Adrenal gland (tissue), 12 donors: ENCODE results near the gene PEX14. TPM values are rescaled to one million over a fixed set of nuclear protein-coding genes. Genes with fewer than 3 reads are reported as not detected.

Experiments
- DNase-seq, 7 donors: peaks; one replicate each; pipeline ENCODE4 v3.0.0-alpha.2; 2019 to 2020
- H3K27ac ChIP-seq, 5 donors: fragments of 200-600 bp; sonication (generic) in 4 of 5; 1 replicate in 3 of 5; 2 replicates in 2 of 5; pipeline versions ENCODE4 v1.5.1 to v1.8.0; 2016 to 2020; ENCODE audit warnings: mild to moderate bottlenecking in 1 of 5
- H3K27me3 ChIP-seq: fragments of 200-600 bp; 2 replicates; pipeline ENCODE4 v1.8.0; 2021
- H3K36me3 ChIP-seq, 2 donors: fragments of 200-600 bp; replicated peaks in 1 of 2; 1 replicate in 1 of 2; 2 replicates in 1 of 2; pipeline versions ENCODE4 v1.5.1 to v1.8.0; 2018 to 2022
- H3K4me1 ChIP-seq, 2 donors: fragments of 200-600 bp; replicated peaks in 1 of 2; 1 replicate in 1 of 2; 2 replicates in 1 of 2; pipeline versions ENCODE4 v1.5.1 to v1.8.0; 2018 to 2021
- H3K4me3 ChIP-seq, 4 donors: fragments of 200-600 bp; sonication (generic) in 3 of 4; one replicate each; pipeline ENCODE4 v1.5.1; 2016 to 2018
- H3K9me3 ChIP-seq, 3 donors: fragments of 200-600 bp; sonication (generic) in 1 of 3; replicated peaks in 1 of 3; 1 replicate in 2 of 3; 2 replicates in 1 of 3; pipeline versions ENCODE4 v1.5.1 to v1.8.0; 2016 to 2021
- POLR2A ChIP-seq, 2 donors: fragments of 450-650 bp; IDR thresholded peaks; one replicate each; pipeline ENCODE4 v1.6.1; 2017; ENCODE audit warnings: antibody characterized with exemption in 2 of 2, mild to moderate bottlenecking in 2 of 2, moderate library complexity in 1 of 2
- WGBS, 4 donors: extraction: QIAGEN DNeasy Blood & Tissue Kit in 2 of 4; methylation state at CpG; one replicate each; pipeline versions ENCODE4 v1.1.5 to v1.1.7; 2013 to 2017; 5-methylcytosine and 5-hydroxymethylcytosine counted together
- intact Hi-C, 2 donors: fragments of 100-400 bp; cut with DNase I; formaldehyde crosslinking; loops; one replicate each; pipeline versions ENCODE4 v1.14.1 to v1.15.0; 2022 to 2023
- polyA plus RNA-seq, 3 donors: library from polyadenylated mRNA; stranded (reverse); fragments of 200-250 nt in 2 of 3; fragments of 350-450 nt in 1 of 3; fragmentation: Illumina TruSeq in 1 of 3; extraction: RNeasy Lipid Tissue Mini Kit (QIAGEN cat#74804) in 1 of 3; gene quantifications; one replicate each; pipeline ENCODE4 v1.2.3, GENCODE V29; 2013 to 2014
- total RNA-seq, 9 donors: library from RNA; depleted of rRNA in 4 of 9; stranded (reverse); fragments of >200 nt in 4 of 9; fragments of 120-200 nt in 1 of 9; fragmentation: NEBNext Ultra II Directional in 1 of 9; extraction: Animal tissue kit (Norgen Biotek cat#: 25700) in 1 of 9; gene quantifications; one replicate each; pipeline versions ENCODE4 v1.1.0 to v1.2.4, GENCODE V29; 2013 to 2023
- TF ChIP-seq, protein P1 (sequence below), 6 experiments: fragments of 450-650 bp in 4 of 6; fragments of 200-600 bp in 2 of 6; sonication (generic) in 1 of 6; IDR thresholded peaks; 1 replicate in 5 of 6; 2 replicates in 1 of 6; pipeline versions ENCODE4 v1.5.1 to v1.8.0; 2016 to 2021; ENCODE audit warnings: antibody characterized with exemption in 6 of 6, mild to moderate bottlenecking in 2 of 6, moderate library complexity in 1 of 6
- donor health status: healthy with polysubstance abuse.
- donor health status: Bipolar disorder and iron deficiency.
- donor health status: DM: yes; HTN: yes; CAD: no.
- donor health status: DM: no; HTN: no; CAD: no.
- donor health status: DM: no; HTN: no; CAD: no.
- donor health status: DM: yes; HTN: yes; CAD: no.

PEX14 gene
- total and polyA plus RNA-seq, 12 donors = 9.7 to 23.9 (median 18.1) TPM

DNA sequence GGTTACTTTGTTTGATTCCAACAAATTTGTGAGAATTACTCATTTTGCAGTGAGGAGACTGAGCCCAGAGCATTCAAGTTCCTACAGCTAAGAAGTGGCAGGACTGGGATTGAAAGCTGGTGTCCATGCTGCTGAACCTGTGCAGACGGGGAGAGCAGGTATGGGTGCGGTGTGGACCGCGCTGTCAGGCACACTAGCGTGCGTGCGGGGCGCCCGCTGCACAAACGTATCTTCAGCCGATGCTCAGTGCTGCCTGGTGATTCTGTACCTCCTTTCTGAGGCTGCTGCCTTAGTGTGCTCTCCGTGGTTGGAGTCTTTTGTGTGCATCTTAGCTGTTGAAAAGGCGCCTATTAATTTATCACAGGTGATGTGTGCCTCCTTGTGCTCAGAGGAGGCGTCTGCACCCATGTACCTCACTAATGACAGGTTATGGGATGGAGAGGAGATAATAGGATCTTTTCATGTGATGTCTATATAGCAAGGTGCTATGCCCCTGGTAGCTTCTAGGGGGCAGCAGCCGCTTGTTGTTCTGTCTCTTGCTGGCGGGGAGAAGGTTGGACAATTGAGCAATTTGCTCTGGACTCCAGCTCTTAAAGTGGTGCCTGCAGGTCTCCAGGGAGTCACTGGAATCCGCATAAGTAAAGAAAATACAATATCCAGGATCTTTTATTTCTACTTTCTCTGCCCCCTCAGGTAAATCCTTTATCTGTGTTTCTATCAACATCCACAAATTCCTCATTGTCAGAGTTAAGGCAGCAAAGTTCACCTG, 32.5 kb downstream of the PEX14 start:
- intact Hi-C loops = loop anchor here (5.0 to 10.0 kb wide), 3 partner anchors 288 to 438 kb away; partner anchors contain the start of gene CASZ1 (in 2 of the 2)
- 22 to 71% (median 67%) methylated on average over 5 to 17 of the region's 17 CpGs for WGBS, 4 donors
- DNase-seq = peak; percentile 63 to 88 (median 78)
- Histone ChIP-seq H3K4me1 (peaks cover 15 to 42% of the 10 kb centered on the region in 2 donors), H3K36me3 (no peaks in the 10 kb centered on the region), H3K9me3 (no peaks in the 10 kb centered on the region), H3K27ac (no peak overlapping the region), H3K27me3 (no peaks in the 10 kb centered on the region), H3K4me3 (no peak overlapping the region)
- TF ChIP-seq, protein P1, sequence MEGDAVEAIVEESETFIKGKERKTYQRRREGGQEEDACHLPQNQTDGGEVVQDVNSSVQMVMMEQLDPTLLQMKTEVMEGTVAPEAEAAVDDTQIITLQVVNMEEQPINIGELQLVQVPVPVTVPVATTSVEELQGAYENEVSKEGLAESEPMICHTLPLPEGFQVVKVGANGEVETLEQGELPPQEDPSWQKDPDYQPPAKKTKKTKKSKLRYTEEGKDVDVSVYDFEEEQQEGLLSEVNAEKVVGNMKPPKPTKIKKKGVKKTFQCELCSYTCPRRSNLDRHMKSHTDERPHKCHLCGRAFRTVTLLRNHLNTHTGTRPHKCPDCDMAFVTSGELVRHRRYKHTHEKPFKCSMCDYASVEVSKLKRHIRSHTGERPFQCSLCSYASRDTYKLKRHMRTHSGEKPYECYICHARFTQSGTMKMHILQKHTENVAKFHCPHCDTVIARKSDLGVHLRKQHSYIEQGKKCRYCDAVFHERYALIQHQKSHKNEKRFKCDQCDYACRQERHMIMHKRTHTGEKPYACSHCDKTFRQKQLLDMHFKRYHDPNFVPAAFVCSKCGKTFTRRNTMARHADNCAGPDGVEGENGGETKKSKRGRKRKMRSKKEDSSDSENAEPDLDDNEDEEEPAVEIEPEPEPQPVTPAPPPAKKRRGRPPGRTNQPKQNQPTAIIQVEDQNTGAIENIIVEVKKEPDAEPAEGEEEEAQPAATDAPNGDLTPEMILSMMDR (IDR thresholded peaks at IDR 0.05) = peak; percentile 70 to 92 (median 84)
- TF ChIP-seq POLR2A (IDR thresholded peaks at IDR 0.05) = no peak

DNA sequence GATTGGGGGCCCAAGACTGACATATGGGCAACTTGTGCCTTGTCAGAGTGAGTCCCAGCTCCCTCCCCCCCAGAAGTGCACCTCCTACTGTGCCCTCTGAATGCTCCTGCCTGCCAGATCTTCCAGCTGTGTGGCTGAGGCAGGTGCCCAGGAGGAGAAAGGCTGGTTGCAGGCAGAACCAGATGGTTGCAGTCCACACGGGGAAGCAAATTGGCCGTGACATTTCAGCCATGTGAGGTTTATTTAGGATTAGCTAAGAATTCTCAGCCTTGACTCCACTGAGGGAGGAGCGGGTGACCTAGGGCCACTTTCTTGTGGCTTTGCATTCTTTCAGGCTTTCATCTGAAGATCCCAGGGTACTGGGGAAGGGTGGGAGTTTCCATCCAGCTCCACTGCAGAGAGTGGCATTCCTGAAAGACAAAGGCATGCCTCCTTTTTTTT, 33.8 kb downstream of the PEX14 start:
- Histone ChIP-seq H3K27ac (peak overlapping the region in 1 of 5 donors; percentile 20), H3K4me3 (no peak overlapping the region), H3K27me3 (no peaks in the 10 kb centered on the region), H3K9me3 (no peaks in the 10 kb centered on the region), H3K4me1 (peaks cover 15 to 42% of the 10 kb centered on the region in 2 donors), H3K36me3 (no peaks in the 10 kb centered on the region)
- peak in 2 of 7 donors; percentile 41 to 48 for DNase-seq
- TF ChIP-seq, protein P1 (IDR thresholded peaks at IDR 0.05) = no peak
- no peak for TF ChIP-seq POLR2A (IDR thresholded peaks at IDR 0.05)
- WGBS, 4 donors = 28 to 87% (median 53%) methylated on average over 2 to 3 of the region's 3 CpGs
- intact Hi-C loops = loop anchor here (5.0 to 10.0 kb wide), 3 partner anchors 286 to 436 kb away; partner anchors contain the start of gene CASZ1 (in 2 of the 2)

- Histone ChIP-seq H3K27me3 (no peaks in the 10 kb centered on the region), H3K27ac (peak overlapping the region in 1 of 5 donors; percentile 32), H3K4me1 (peaks cover 15 to 42% of the 10 kb centered on the region in 2 donors), H3K9me3 (no peaks in the 10 kb centered on the region), H3K4me3 (no peak overlapping the region), H3K36me3 (no peaks in the 10 kb centered on the region)
- 80 to 86% (median 83%) methylated on average over 6 of the region's 6 CpGs for WGBS, 4 donors
- TF ChIP-seq, protein P1 (IDR thresholded peaks at IDR 0.05) = no peak
- TF ChIP-seq POLR2A (IDR thresholded peaks at IDR 0.05) = no peak
- intact Hi-C loops = loop anchor here (5.0 to 10.0 kb wide), 3 partner anchors 285 to 435 kb away; partner anchors contain the start of gene CASZ1 (in 2 of the 2)
- peak in 1 of 7 donors; percentile 45 for DNase-seq
These were observed 35.2 kb downstream of the PEX14 start for GRCh38 chr1:10509809-10510509.
